HG03469 (cell line): Measurements from ENCODE around the gene HIPK2.
"Not testable (repeated sequence)": the region's sequence is repeated elsewhere in the genome, so short reads cannot be mapped to it uniquely, and the experiment has no call there.

ENCODE experiments used
- ATAC-seq: cut with Tn5 transposase; IDR thresholded peaks from one replicate; pipeline ENCODE4 v1.9.1; 2021; ENCODE audit warnings: mild to moderate bottlenecking, moderate library complexity, moderate number of reproducible peaks; ENCODE audit not compliant: unreplicated experiment

The HIPK2 gene

DNA sequence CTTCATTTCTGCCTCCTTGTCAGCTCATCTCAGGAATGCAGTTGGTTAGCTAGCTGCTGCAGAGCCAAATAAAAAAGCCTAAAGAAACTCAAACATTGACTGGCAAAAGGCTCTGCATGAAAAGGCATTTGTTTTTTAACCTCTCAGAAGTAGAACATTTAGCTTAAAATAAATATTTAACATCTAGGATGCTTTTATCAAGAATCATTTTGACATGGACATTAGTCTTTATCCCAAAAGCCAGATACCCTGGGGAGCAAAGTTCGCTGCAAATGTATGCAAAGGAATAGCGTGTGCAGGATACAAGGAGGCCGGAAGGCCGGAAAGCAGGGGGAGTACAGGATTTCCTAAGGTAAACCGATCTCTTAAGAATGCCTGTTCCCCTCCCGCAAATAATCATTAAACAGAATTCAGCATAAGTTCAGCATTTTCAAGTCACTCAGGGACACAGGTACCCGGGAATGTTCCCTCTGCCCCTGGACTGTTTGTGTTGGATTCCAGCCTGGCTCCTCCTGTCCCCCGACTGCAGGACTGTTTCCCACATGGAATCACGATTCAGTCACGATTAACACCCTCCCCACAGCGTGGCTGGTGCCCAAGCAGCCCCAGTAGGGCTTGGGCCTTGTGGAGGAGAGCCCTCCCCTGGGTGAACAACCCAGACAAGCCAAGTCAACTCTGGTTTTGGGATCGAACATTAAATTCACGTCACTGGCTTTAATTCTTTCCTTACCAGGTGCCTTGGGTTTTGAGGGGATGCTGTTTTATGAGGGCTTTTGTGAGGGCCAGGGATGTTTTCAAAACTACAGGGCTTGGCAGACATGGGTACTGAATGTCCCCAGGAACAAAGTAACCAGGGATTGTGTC, 97.8 kb downstream of the HIPK2 start:
- no peak for ATAC-seq

DNA sequence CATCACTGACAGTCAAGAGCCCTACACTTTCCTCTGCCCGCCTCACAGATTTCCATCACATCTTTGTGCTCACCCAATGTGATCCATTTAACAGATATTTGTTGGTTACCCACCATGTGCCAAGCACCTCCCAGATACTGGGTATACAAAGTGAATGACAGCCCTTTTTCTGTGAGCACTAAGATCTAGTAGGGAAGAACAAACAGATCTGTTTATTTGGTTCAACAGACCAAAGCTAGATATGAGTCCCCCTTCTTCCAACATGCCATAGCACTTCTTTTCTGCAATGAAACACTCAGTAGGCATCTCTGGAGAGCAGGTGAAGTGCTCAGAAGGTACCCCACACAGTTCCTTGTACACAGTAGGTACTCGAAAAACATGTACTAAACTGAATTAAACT, 101.4 kb downstream of the HIPK2 start:
- no peak for ATAC-seq

- ATAC-seq, result no peak
Observed at GRCh38 chr7:139675127-139676125, 102.4 kb downstream of the HIPK2 start.

- no peak for ATAC-seq
Observed at GRCh38 chr7:139674752-139675126, 103.1 kb downstream of the HIPK2 start.

- no peak for ATAC-seq
Observed at GRCh38 chr7:139674341-139674740, 103.5 kb downstream of the HIPK2 start.

- no peak for ATAC-seq
Observed at GRCh38 chr7:139673762-139674161, 104.0 kb downstream of the HIPK2 start.

DNA sequence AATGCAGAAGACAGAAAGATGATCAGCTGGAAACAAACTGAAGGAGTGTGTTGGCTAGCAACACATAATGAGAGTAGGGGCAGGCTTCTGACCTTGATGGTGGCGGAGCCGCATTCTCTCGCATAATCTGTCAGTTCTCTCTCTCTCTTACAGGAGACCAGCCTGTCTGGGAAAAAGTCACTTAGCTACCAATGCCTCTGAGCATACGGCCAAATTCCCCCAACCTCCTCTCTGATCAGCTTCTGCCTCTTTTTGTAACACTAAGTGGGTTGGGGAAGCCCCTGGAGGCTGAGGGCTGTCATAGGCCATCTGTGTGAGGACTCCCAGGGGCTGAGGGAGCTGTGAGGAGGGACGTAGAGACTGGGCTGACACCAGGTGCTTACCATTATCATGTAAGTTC, 104.6 kb downstream of the HIPK2 start:
- peak; percentile 80 for ATAC-seq

GRCh38 chr7:139671967-139672366, 105.8 kb downstream of the HIPK2 start:
- ATAC-seq, result no peak

DNA sequence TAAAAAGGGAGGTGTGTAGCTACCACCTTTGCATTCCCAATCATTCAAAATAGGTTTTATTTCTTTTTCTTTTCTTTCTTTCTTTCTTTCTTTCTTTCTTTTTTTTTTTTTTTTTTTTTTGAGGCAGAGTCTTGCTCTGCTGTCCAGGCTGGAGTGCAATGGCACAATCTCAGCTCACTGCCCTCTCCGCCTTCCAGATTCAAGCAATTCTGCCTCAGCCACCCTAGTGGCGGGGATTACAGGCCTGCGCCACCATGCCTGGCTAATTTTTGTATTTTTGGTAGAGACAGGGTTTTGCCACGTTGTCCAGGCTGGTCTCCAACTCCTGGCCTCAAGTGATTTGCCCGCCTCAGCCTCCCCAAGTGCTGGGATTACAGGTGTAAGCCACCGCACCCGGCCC, 107.1 kb downstream of the HIPK2 start:
- not testable (repeated sequence) for ATAC-seq

GRCh38 chr7:139669106-139670061, 108.4 kb downstream of the HIPK2 start:
- no peak for ATAC-seq

GRCh38 chr7:139667377-139667776, 110.4 kb downstream of the HIPK2 start:
- ATAC-seq, result no peak

DNA sequence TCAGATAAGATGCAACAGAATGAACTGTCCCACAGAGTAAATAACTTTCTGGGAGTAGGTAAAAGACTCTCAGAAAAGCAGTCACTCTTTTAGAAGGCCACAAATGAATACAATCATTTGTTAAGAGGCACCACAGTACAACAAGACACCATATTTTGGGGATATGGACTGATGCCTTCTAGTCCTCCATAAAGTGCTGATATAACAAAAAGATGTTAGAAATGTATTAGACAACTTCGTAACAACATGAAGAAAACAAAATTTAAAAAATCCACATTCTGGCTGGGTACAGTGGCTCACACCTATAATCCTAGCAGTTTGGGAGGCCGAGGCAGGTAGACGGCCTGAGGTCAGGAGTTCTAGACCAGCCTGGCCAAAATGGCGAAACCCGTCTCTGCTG, 111.3 kb downstream of the HIPK2 start:
- ATAC-seq, result no peak

DNA sequence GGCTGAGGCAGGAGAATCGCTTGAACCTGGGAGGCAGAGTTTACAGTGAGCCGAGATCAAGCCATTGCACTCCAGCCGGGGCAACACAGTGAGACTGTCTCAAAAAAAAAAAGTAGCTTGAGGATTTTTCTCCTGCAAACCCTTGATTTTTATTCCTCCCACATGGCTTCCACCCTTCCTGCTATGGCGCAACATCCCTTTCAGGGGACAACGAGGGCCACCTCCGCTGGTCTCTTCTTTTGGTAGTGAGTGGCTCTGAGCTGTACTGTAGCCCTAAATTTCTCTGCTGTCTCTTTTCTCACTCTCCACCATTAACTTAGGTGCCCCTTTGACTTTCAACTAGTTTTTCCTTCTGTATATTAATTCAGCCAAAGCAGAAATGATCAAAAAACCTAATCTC, 113.4 kb downstream of the HIPK2 start:
- no peak for ATAC-seq

DNA sequence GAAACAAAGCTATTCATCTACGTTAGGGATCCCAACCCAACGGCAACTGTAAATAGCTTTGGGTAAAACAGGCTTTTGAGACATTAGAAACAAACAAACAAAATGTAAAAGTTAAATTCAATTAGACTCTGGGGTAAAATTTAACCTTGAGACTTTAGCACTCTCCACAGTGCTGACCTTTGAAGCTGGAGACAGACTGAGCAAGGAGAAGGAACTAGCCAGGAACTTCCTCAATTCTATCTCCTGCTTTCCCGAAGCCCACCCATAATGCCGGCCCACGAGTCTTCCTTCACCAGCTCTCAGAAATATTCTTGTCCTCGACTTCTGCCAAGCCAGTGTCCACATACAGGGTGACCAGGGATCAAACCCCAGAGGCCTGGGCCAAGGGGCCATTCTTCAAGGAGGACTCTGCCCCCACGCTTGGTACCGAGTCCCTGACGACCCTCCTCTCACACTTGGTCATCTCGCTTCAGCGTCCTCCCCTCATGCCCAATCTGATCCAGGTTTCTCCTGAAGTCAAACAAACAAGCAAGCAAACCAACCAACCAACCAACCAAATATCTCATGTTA, 114.1 kb downstream of the HIPK2 start:
- no peak for ATAC-seq

GRCh38 chr7:139661903-139662302, 115.9 kb downstream of the HIPK2 start:
- no peak for ATAC-seq

DNA sequence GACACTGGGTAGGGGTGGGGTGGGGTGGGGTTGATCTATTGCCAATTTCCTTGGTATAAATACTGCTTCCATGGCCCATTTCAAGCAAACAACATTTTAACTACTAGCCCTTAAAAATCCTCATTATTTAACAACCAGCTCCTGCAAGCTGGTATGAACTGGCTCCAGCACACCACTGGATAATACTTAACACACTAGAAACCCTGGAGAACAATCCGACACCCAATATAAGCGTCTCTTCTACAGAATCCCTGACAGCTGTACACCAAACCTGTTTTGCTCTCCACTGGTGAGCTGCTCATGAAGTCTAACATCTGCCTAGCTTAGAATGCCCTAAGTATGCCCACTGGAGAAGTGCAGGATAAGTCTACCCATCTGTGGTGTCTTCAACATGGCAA, 116.8 kb downstream of the HIPK2 start:
- ATAC-seq, result no peak

GRCh38 chr7:139660317-139661042, 117.3 kb downstream of the HIPK2 start:
- ATAC-seq, result no peak

DNA sequence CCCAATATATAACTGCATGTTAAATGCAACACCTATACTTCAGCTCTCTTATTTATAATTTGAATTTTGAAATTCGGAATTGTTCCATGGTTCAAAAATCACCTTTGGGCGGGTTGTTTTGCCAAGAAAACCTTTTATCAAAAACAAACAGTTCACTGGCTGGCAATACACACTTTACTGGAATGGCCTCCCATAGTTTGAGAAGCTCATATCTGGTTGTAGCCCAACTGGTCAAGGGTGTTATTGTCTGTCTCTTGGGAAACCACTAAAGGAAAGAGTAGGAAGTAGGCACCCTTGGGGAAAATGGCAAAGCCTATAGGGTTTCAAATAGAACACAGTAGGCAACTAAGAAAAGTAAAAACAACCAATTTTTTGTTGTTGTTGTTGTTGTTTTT, 117.9 kb downstream of the HIPK2 start:
- ATAC-seq, result no peak

GRCh38 chr7:139658908-139659675, 118.7 kb downstream of the HIPK2 start:
- no peak for ATAC-seq
